GM10266 (cell line): Measurements from ENCODE around the gene SIGLEC12.
"Not testable (repeated sequence)": the region's sequence is repeated elsewhere in the genome, so short reads cannot be mapped to it uniquely, and the experiment has no call there.

ENCODE experiments used
- DNase-seq: peaks from one replicate; pipeline ENCODE4 v3.0.0; 2012; ENCODE audit errors: extremely low spot score
- TF ChIP-seq, protein P1 (sequence below): IDR thresholded peaks from 2 replicates; pipeline ENCODE4 v1.5.1; 2012; ENCODE audit warnings: mild to moderate bottlenecking, low read depth; ENCODE audit not compliant: control insufficient read depth, insufficient read depth; ENCODE audit errors: missing control alignments

The SIGLEC12 gene

GRCh38 chr19:51456541-51457290, 44.9 kb downstream of the SIGLEC12 start:
- TF ChIP-seq, protein P1, sequence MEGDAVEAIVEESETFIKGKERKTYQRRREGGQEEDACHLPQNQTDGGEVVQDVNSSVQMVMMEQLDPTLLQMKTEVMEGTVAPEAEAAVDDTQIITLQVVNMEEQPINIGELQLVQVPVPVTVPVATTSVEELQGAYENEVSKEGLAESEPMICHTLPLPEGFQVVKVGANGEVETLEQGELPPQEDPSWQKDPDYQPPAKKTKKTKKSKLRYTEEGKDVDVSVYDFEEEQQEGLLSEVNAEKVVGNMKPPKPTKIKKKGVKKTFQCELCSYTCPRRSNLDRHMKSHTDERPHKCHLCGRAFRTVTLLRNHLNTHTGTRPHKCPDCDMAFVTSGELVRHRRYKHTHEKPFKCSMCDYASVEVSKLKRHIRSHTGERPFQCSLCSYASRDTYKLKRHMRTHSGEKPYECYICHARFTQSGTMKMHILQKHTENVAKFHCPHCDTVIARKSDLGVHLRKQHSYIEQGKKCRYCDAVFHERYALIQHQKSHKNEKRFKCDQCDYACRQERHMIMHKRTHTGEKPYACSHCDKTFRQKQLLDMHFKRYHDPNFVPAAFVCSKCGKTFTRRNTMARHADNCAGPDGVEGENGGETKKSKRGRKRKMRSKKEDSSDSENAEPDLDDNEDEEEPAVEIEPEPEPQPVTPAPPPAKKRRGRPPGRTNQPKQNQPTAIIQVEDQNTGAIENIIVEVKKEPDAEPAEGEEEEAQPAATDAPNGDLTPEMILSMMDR, result no peak

DNA sequence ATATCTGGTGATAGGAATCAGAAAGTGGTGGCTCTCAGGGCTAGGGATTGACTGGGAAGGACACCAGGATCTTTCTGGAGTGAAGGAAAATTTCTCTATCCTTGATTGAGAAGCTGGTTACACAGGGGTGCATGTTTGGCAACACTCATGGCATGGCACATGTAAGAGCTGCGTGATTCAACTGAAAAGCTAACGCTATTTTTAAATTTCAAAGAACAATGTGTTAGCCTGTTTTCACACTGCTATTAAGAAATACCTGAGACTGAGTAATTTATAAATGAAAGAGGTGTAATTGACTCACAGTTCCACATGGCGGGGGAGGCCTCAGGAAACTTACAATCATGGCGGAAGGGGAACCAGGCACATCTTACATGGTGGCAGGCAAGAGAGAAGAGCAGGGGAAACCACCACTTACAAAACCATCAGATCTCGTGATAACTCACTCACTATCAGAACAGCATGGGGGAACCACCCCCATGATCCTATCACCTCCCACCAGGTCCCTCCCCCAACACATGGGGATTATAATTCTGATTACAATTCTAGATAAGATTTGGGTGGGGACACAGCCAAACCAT, 50.8 kb downstream of the SIGLEC12 start:
- TF ChIP-seq, protein P1, result no peak
- DNase-seq, result no peak

More at GRCh38 chr19:51456541-51457290, 44.9 kb downstream of the SIGLEC12 start:
- no peak for DNase-seq

DNA sequence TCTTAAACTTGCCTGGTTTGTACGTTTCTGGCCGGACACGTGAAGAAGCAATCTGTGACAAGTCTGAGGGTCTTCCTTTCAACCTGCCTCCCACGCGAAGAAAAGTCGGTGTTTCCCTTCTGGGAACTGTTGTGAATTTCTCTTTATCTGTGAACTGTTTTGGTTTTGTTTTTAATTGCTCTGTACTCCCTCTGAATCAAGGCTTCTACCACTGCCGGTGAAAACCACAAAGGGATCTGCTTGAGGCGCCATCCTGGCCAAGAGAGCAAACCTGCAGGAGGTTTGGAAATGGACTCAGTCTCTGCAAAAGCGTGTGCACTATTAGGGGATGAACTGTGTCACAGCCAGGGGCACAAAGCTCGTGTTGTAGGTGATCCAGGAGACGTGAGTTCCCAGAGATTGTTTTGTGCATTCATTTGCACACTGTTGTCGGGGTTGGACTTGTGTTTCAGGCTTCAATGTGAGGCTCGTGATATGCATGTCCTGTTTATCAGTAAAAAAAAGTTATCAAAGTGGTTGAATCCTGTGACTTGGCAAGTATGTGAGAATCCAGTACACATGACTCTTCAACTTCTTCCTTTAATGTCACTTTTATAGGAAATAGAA, 53.1 kb downstream of the SIGLEC12 start:
- DNase-seq, result no peak
- TF ChIP-seq, protein P1, result no peak

GRCh38 chr19:51448011-51448410, 53.6 kb downstream of the SIGLEC12 start:
- TF ChIP-seq, protein P1, result no peak
- no peak for DNase-seq

GRCh38 chr19:51447510-51447909, 54.1 kb downstream of the SIGLEC12 start:
- DNase-seq, result not testable (repeated sequence)

DNA sequence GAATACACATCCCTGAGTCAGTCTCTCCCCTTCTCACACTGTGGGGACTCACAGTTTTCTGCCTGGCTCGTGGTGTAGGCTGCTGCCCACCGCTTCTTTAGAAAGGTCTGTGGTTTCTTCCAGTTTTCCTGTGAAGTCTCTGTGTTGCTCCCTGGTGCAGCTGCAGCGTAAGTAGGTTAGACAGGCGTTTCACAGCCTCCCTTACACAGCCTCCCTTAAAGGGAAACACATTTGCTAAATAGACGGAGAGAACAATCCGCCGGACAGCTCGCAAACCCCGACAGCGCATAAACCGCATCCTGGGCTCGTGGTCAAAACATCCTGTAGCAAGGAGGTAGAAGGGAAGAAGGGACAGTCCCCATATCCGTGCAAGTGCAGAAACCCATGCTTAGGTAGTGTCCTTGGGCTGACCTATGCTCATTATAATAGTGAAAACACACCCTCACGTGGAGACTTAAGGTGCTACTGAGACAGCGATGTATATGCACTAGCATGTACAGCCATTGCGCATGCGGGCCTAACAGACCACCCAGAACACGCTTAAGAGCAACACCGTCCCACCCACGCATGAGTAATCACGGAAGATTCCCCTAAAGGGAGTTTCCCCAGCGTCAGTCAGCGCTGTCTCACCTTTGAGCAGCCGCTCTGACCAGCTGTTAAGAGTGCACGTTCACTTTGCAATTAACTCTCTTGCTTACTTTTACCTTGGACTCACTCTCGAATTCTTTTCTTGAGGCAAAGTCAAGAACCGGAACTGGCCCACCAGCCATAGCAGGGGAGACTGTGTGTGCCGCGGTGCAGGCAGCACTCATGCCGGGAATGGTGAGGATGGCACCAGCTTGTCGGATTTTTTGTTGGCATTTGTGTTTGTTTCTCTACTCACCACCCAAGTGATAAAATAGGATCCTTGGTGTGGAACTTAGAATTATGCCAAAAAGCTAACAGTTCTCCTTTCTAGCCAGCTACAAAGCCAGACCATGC, 59.9 kb downstream of the SIGLEC12 start:
- DNase-seq, result peak; percentile 63
- TF ChIP-seq, protein P1, result no peak
